Activated CD8-positive, alpha-beta memory T cell treated with anti-CD3 and anti-CD28 coated beads, Interleukin-2, amount 50 U/mL, for 48 hours (primary cell): Measurements from ENCODE around the gene CRY2.
A peak's percentile ranks its signal among the peaks of the same experiment; 100 is the strongest.
"Not testable (repeated sequence)": the region's sequence is repeated elsewhere in the genome, so short reads cannot be mapped to it uniquely, and the experiment has no call there.

Source experiments
- DNase-seq: peaks from one replicate; pipeline ENCODE4 v3.0.0-alpha.2; 2020

Gene CRY2

GRCh38 chr11:45811571-45812290, 35.5 kb upstream of the CRY2 start:
- no peak for DNase-seq

GRCh38 chr11:45812581-45813548, 34.4 kb upstream of the CRY2 start:
- no peak for DNase-seq

GRCh38 chr11:45815747-45816146, 31.5 kb upstream of the CRY2 start:
- DNase-seq: no peak

- no peak for DNase-seq
Observed at GRCh38 chr11:45816614-45817013, 30.7 kb upstream of the CRY2 start.

GRCh38 chr11:45817191-45817590, 30.1 kb upstream of the CRY2 start:
- DNase-seq: no peak

GRCh38 chr11:45818961-45819605, 28.2 kb upstream of the CRY2 start:
- no peak for DNase-seq

GRCh38 chr11:45820211-45820857, 26.9 kb upstream of the CRY2 start:
- DNase-seq: no peak

- DNase-seq: not testable (repeated sequence)
Observed at GRCh38 chr11:45826492-45826891, 20.8 kb upstream of the CRY2 start.

GRCh38 chr11:45827123-45827522, 20.2 kb upstream of the CRY2 start:
- DNase-seq: no peak

- DNase-seq: no peak
Observed at GRCh38 chr11:45828996-45829395, 18.3 kb upstream of the CRY2 start.

- no peak for DNase-seq
Observed at GRCh38 chr11:45830596-45830995, 16.7 kb upstream of the CRY2 start.

- no peak for DNase-seq
Observed at GRCh38 chr11:45832811-45833441, 14.3 kb upstream of the CRY2 start.

- no peak for DNase-seq
Observed at GRCh38 chr11:45833761-45834160, 13.5 kb upstream of the CRY2 start.

GRCh38 chr11:45834298-45834756, 12.9 kb upstream of the CRY2 start:
- DNase-seq: no peak

GRCh38 chr11:45839204-45839603, 8.1 kb upstream of the CRY2 start:
- DNase-seq: no peak

GRCh38 chr11:45840251-45840650, 7.0 kb upstream of the CRY2 start:
- not testable (repeated sequence) for DNase-seq

- DNase-seq: peak; percentile 92
Observed at GRCh38 chr11:45843158-45843924, 3.9 kb upstream of the CRY2 start.

GRCh38 chr11:45844822-45845578, 2.3 kb upstream of the CRY2 start:
- no peak for DNase-seq

GRCh38 chr11:45846174-45846675, 1.1 kb upstream of the CRY2 start:
- DNase-seq: no peak

GRCh38 chr11:45847911-45848316, 639 bp downstream of the CRY2 start:
- DNase-seq: no peak
